SK-MEL-5 (cell line): ENCODE data around the gene ZDHHC22. TPM values are rescaled to one million over a fixed set of nuclear protein-coding genes. Genes with fewer than 3 reads are reported as not detected.
A peak's percentile ranks its signal among the peaks of the same experiment; 100 is the strongest.
"Not testable (repeated sequence)": the region's sequence is repeated elsewhere in the genome, so short reads cannot be mapped to it uniquely, and the experiment has no call there.

Source experiments
- DNase-seq: peaks from one replicate; pipeline ENCODE4 v3.0.0-alpha.2; 2016; ENCODE audit warnings: low read depth, low spot score
- in situ Hi-C: cut with HindIII; loops from 2 replicates; pipeline ENCODE4 v1.10.0; 2016; ENCODE audit warnings: low sequenced_read_pairs, high pct_unique_total_duplicates, low pct_unique_long_range_greater_than_20kb
- polyA plus RNA-seq, 2 experiments: library from polyadenylated mRNA; depleted of rRNA; stranded (reverse); fragments of >200 nt; gene quantifications; 2 replicates each; pipeline ENCODE4 v1.2.3, GENCODE V29; 2015
- total RNA-seq: library from RNA; depleted of rRNA; stranded (reverse); fragments of >200 nt; shearing (Covaris generic); gene quantifications from 2 replicates; pipeline ENCODE4 v1.2.3, GENCODE V29; 2014; rRNA removed

ZDHHC22 gene, protein sequence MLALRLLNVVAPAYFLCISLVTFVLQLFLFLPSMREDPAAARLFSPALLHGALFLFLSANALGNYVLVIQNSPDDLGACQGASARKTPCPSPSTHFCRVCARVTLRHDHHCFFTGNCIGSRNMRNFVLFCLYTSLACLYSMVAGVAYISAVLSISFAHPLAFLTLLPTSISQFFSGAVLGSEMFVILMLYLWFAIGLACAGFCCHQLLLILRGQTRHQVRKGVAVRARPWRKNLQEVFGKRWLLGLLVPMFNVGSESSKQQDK
- total RNA-seq, result 0.08 and 0.13 TPM in 2 replicates
- polyA plus RNA-seq (2015; cell fraction: cytosol; rRNA removed), result 0.06 and 0.15 TPM in 2 replicates
- 0.08 and 0.49 TPM in 2 replicates for polyA plus RNA-seq (2015; cell fraction: nucleus; rRNA removed)

- in situ Hi-C loops, result no loop called here
- DNase-seq, result no peak
These were observed at the start of gene ZDHHC22 for GRCh38 chr14:77141214-77142004. ZDHHC22 (minus strand) TSS chr14:77141791; CDS start chr14:77139738, 2,053 bp downstream.

- in situ Hi-C loops, result no loop called here
- DNase-seq, result no peak
These were observed 49.4 kb upstream of the ZDHHC22 start for GRCh38 chr14:77190977-77191376.

GRCh38 chr14:77189479-77189878 is 47.9 kb upstream of the ZDHHC22 start:
- DNase-seq, result no peak
- in situ Hi-C loops, result no loop called here

- DNase-seq, result no peak
- in situ Hi-C loops, result no loop called here
These were observed 46.0 kb upstream of the ZDHHC22 start for GRCh38 chr14:77187649-77188012.

GRCh38 chr14:77186911-77187648 is 45.5 kb upstream of the ZDHHC22 start:
- in situ Hi-C loops, result no loop called here
- DNase-seq, result no peak

DNA sequence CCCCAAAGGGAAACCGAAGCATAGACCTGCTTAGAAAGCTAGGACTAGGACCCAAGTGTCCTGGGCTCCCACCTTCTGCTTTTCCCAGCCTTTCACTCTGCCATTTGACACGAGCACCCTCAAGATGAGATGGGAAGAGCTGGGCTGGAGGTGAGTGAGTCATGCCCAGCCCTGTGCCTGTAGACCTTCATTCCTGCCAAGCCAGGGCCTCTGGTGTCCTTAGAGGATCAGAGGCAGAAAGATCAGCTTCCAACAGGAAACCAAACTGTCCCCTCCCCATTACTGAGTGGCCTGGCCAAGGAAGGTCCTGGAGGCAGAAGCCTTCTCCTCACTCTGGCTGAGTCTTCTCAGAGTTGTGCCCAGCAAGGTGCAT is 43.5 kb upstream of the ZDHHC22 start:
- no peak for DNase-seq
- in situ Hi-C loops, result no loop called here

DNA sequence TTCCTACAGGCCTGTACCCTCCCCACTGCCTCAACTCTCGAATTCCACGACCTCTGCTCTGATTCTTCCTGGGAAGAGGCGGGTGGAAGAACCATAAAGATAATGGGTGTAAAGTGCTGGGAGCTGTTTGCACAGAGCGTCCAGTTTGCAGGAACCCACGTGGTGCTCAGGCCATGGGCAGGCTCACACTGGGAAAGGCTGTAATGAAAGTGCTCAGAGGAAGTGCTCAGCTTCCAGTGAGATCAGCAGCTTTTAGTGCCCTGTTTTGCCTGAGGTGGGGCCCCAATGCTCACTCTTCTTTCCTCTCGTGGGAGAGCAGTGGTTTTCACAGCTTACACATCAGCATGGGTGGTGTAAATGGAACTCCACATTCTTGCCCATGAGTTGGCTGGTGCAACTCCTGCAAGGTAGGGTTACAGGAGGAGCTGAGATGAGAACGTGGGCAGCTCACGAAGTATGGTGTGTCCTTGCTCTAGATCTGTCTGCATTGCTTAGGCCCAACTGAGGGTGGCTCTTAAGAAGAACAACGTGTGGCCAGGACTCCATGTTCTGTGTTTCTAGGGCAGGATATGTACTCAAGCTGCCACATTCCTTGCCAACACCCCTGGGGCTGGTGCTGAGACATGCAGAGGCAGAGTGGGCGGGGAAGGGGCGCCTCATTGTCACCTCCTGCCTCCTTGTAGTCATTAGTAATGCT is 43.0 kb upstream of the ZDHHC22 start:
- in situ Hi-C loops, result no loop called here

GRCh38 chr14:77183896-77184295 is 42.3 kb upstream of the ZDHHC22 start:
- in situ Hi-C loops, result no loop called here
- DNase-seq, result no peak

More for the DNA sequence above, 43.0 kb upstream of the ZDHHC22 start:
- no peak for DNase-seq

- peak; percentile 28 for DNase-seq
- in situ Hi-C loops, result no loop called here
These were observed 40.2 kb upstream of the ZDHHC22 start, which contains the start of gene TMEM63C for GRCh38 chr14:77181603-77182437. TMEM63C (plus strand) TSS chr14:77181798; CDS start chr14:77218814, 37,016 bp downstream.

GRCh38 chr14:77180726-77181602 is 39.4 kb upstream of the ZDHHC22 start:
- in situ Hi-C loops, result no loop called here
- DNase-seq, result no peak

DNA sequence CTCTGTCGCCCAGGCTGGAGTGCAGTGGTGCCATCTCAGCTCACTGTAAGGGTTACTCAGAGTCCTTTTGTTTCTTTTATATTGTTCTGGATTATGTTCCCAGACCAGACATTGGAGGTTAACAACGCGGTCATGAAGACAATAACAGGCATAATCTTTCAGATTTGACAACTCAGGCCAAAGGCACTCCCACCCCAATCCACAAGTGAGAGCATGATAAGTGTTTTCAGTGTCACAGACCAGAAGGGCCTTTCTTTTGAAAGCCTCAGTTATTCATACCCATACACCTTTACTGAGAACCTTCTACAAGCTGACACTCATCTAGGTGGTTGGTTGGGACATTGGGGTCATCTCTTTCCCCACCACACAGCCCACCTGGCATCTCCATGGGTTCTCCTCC is 37.1 kb upstream of the ZDHHC22 start:
- in situ Hi-C loops, result no loop called here

DNA sequence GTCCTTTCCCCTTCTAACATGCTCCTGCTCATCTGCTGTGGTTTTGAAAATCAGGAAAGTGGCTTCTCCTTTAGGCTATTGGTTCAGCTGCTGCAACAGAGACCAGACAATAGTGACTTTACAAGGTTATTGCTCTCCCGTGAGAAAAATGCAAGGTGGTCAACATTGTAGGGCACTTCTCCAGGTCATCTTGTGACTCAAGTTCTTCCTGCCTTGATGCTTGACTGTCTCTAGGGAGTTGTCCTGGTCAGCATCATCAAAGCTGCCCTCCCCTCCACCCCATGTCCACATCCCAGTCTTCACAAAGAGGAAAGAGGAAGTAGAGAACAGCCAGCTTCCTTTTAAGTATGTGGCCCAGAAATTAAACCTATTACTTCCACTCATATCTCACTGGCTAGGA is 36.1 kb upstream of the ZDHHC22 start:
- in situ Hi-C loops, result no loop called here
- DNase-seq, result peak; percentile 30

More for the DNA sequence above, 37.1 kb upstream of the ZDHHC22 start:
- no peak for DNase-seq

DNA sequence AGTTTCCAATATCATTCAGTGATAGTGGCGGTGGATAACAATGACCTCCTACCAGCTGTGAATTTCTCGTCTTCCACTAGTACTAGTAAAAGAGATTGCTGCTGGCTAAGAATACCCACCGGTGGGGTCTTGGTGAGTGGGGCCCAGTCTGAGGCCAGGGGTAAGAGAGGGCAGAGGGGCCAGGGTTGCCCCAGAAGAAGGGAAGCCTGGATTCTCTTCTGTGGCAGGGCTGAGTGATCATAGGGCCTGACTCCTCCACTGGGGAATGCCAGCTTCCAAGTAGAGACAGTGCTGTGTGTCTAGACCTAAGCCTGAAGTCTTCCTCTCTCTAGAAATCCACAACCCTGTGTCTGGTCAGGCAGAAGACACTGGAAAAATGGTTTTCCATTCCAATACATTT is 34.3 kb upstream of the ZDHHC22 start:
- in situ Hi-C loops, result no loop called here
- DNase-seq, result no peak

GRCh38 chr14:77173911-77174617 is 32.5 kb upstream of the ZDHHC22 start:
- DNase-seq, in situ Hi-C loops: not testable (repeated sequence)

GRCh38 chr14:77172916-77173315 is 31.3 kb upstream of the ZDHHC22 start:
- in situ Hi-C loops, result no loop called here

More at GRCh38 chr14:77172916-77173315, 31.3 kb upstream of the ZDHHC22 start:
- no peak for DNase-seq
